GM12875 (cell line): ENCODE measurements around the gene SLC38A5.

ENCODE experiments used
- H3K4me3 ChIP-seq: one replicate; pipeline ENCODE4 v1.5.1; 2011; ENCODE audit warnings: low read depth, low read length, control low read depth
- TF ChIP-seq, protein P1 (sequence below): IDR thresholded peaks from 2 replicates; pipeline ENCODE4 v1.5.1; 2011; ENCODE audit warnings: low read depth, mild to moderate bottlenecking, control low read depth, inconsistent platforms, low read length, moderate library complexity, borderline replicate concordance; ENCODE audit not compliant: insufficient read depth

SLC38A5 gene

GRCh38 chrX:48470833-48471118, 716 bp upstream of the SLC38A5 start:
- H3K4me3 ChIP-seq = no peak overlapping the region
- TF ChIP-seq, protein P1, sequence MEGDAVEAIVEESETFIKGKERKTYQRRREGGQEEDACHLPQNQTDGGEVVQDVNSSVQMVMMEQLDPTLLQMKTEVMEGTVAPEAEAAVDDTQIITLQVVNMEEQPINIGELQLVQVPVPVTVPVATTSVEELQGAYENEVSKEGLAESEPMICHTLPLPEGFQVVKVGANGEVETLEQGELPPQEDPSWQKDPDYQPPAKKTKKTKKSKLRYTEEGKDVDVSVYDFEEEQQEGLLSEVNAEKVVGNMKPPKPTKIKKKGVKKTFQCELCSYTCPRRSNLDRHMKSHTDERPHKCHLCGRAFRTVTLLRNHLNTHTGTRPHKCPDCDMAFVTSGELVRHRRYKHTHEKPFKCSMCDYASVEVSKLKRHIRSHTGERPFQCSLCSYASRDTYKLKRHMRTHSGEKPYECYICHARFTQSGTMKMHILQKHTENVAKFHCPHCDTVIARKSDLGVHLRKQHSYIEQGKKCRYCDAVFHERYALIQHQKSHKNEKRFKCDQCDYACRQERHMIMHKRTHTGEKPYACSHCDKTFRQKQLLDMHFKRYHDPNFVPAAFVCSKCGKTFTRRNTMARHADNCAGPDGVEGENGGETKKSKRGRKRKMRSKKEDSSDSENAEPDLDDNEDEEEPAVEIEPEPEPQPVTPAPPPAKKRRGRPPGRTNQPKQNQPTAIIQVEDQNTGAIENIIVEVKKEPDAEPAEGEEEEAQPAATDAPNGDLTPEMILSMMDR = no peak

DNA sequence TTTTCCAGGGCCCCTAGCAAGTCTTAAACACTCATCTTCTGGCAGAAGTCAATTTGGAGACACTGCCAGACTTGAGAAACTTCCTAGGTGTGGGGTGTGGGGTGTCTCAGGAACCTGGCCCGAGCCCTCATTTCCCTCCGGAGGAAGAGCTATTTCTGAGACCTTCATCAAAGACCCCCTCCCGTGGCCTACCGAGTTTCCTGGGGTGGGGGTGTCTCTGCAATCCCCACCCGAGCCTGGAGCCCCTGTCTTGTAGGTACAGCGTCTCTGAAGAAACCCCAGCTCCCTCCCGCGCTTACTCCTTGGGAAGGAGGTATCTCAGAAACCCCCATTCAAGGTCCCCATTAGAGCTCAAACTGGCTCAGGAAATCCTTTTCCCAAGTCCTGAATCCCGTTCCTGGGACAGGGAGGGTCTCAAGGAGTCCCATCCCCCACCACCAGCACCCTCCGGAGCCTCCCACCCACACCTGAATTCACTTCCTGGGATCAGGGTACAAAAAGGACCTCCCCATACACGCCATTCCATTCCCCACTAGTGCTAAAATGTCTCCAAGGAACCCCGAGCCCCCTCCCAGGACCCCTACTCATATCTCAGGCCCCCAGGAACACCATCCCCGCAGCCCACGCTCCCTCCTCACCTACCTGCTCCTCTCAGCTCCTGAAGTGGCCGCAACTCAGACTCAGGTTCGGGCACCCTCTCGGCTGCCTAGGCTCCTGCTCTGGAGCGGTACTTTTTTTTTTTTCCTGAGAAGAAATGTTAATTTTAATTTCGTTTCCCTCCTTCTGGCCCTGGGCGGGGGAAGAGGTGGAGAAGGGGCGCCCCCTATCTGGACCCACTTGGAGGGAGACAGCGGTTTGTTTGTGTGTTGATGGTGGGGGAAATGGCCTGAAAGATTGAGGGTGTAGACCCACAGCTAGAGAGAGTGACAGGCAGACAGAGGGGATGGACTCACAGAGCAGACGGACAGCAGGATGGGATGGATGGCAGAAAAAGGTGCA, 1.1 kb downstream of the SLC38A5 start:
- TF ChIP-seq, protein P1 = 0 out of 2 replicates have a peak, but pooled peaks have one; percentile 29
- peak overlapping the region; percentile 63 for H3K4me3 ChIP-seq

DNA sequence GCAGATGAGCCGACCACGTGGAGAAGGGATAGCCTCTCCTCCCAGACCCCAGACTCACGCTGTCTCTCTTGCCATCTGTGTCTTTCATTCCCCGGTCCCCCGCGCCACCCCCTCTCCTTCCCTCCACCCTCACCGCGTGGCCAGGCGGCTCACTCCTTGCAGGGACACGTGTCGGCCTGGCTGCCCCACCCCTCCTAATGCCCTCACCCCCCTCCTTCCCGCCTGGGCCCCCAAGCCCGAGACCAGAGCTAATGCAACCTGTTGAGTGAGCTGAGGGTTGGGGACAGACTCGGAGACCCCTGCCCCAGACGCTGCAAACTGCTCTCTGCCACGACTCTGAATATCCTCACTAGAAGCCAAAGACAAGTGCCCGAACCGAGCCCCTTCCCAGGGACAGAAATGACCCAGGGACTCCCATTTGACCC, 1.8 kb downstream of the SLC38A5 start:
- TF ChIP-seq, protein P1 = no peak
- peak overlapping the region; percentile 63 for H3K4me3 ChIP-seq

- TF ChIP-seq, protein P1 = no peak
- H3K4me3 ChIP-seq = peak overlapping the region; percentile 63
These were observed 2.7 kb downstream of the SLC38A5 start for GRCh38 chrX:48467281-48467761.

- peak overlapping the region; percentile 6 for H3K4me3 ChIP-seq
- TF ChIP-seq, protein P1 = peak; percentile 55; the same call in 1 of the 2 replicates
These were observed 3.4 kb downstream of the SLC38A5 start for GRCh38 chrX:48466696-48467095.

DNA sequence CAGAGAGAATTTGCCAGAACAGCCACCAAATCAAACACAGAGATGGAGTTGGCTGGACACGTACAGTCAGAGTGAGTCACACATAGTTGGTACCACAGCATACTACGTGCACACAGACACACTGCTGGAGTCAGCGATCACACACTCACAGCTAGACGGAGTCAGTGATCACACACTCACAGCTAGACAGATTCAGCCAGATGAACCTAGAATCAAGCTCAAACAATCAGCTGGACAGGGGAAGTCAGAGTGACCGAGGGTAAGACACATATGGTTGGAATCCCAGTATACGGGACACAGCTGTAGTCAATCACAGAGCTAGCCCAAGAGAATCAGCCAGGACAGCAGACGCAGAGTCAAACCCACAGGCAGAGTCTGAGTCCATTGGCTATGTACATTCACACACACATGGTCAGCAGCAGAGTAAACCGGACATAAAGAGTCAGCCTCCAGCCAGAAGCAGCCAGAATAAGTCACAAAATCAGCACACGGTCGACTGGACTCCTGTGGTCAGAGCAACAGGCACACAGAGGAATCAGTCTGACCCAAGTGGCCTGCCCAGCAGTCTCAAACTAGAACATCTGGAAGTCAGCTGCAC, 4.6 kb downstream of the SLC38A5 start:
- no peak overlapping the region for H3K4me3 ChIP-seq
- TF ChIP-seq, protein P1 = no peak

GRCh38 chrX:48461830-48462229, 8.2 kb downstream of the SLC38A5 start:
- H3K4me3 ChIP-seq = no peak overlapping the region
- TF ChIP-seq, protein P1 = no peak
